Smooth muscle cell (in vitro differentiated cells): Measurements from ENCODE around the gene SKIC8. TPM values are rescaled to one million over a fixed set of nuclear protein-coding genes. Genes with fewer than 3 reads are reported as not detected.

Source experiments
- DNase-seq: peaks from one replicate; lab custom pipeline; 2025; ENCODE audit not compliant: unreplicated experiment; lab: John Stamatoyannopoulos, UW
- H2AFZ ChIP-seq: fragments of 200-600 bp; sonication (generic); 2 replicates; pipeline ENCODE4 v1.6.0; 2016; ENCODE audit warnings: antibody characterized with exemption, low read depth, mild to moderate bottlenecking
- H3F3A ChIP-seq: fragments of 200-600 bp; sonication (generic); 2 replicates; pipeline ENCODE4 v1.6.0; 2017; ENCODE audit warnings: antibody characterized with exemption, low read depth
- H3K27ac ChIP-seq: fragments of 200-600 bp; sonication (generic); 2 replicates; pipeline ENCODE4 v1.5.1; 2016; ENCODE audit warnings: low read depth, mild to moderate bottlenecking
- H3K27me3 ChIP-seq: fragments of 200-600 bp; sonication (generic); 2 replicates; pipeline ENCODE4 v1.6.1; 2016; ENCODE audit warnings: low read depth, mild to moderate bottlenecking
- H3K36me3 ChIP-seq: fragments of 200-600 bp; sonication (generic); 2 replicates; pipeline ENCODE4 v1.5.1; 2016; ENCODE audit warnings: low read depth
- H3K4me1 ChIP-seq: fragments of 200-600 bp; sonication (generic); 2 replicates; pipeline ENCODE4 v1.5.1; 2016; ENCODE audit warnings: low read depth
- H3K4me2 ChIP-seq: fragments of 200-600 bp; sonication (generic); 2 replicates; pipeline ENCODE4 v1.6.0; 2016; ENCODE audit warnings: mild to moderate bottlenecking
- H3K4me3 ChIP-seq: fragments of 200-600 bp; sonication (generic); 2 replicates; pipeline ENCODE4 v1.5.1; 2016; ENCODE audit warnings: mild to moderate bottlenecking
- H3K79me2 ChIP-seq: fragments of 200-600 bp; sonication (generic); 2 replicates; pipeline ENCODE4 v1.6.0; 2016; ENCODE audit warnings: low read depth, mild to moderate bottlenecking
- H3K9ac ChIP-seq: fragments of 200-600 bp; sonication (generic); 2 replicates; pipeline ENCODE4 v1.6.0; 2016; ENCODE audit warnings: low read depth
- H3K9me3 ChIP-seq: fragments of 200-600 bp; sonication (generic); replicated peaks from 2 replicates; pipeline ENCODE4 v1.5.1; 2016; ENCODE audit warnings: low read depth
- H4K20me1 ChIP-seq: fragments of 200-600 bp; sonication (generic); 2 replicates; pipeline ENCODE4 v1.6.0; 2016; ENCODE audit warnings: low read depth
- CTCF ChIP-seq: fragments of 200-600 bp; sonication (generic); IDR thresholded peaks from 2 replicates; pipeline ENCODE4 v1.5.1; 2017; ENCODE audit warnings: borderline replicate concordance, mild to moderate bottlenecking, antibody characterized with exemption; ENCODE audit not compliant: insufficient read depth, poor library complexity, severe bottlenecking
- WGBS: methylation state at CpG from one replicate; pipeline ENCODE4 v1.1.7; 2016; ENCODE audit warnings: low lambda C conversion rate; 5-methylcytosine and 5-hydroxymethylcytosine counted together
- polyA plus RNA-seq: library from polyadenylated mRNA; unstranded; fragments of >200 nt; fragmentation: Nextera tagmentation; extraction: Ambion mirVana; gene quantifications from 2 replicates; pipeline ENCODE4 v1.2.1, GENCODE V29; 2016
- total RNA-seq: library from RNA; depleted of rRNA; stranded (reverse); fragments of >200 nt; gene quantifications from 2 replicates; pipeline ENCODE4 v1.2.3, GENCODE V29; 2014

Gene SKIC8
- total and polyA plus RNA-seq, 2 experiments from 2014 or later = 63.6 to 72.9 TPM

GRCh38 chr15:78263907-78264303 lies 35.5 kb downstream of the SKIC8 start:
- no peaks in the 10 kb centered on the region for H4K20me1 ChIP-seq
- H3K27ac ChIP-seq = no peak overlapping the region
- DNase-seq = no peak
- no peaks in the 10 kb centered on the region for H3K79me2 ChIP-seq
- TF ChIP-seq CTCF = no peak
- H3K9me3 ChIP-seq = no peaks in the 10 kb centered on the region
- H3K4me3 ChIP-seq = peak overlapping the region; percentile 47
- H3K9ac ChIP-seq = no peak overlapping the region
- H3K4me1 ChIP-seq = no peaks in the 10 kb centered on the region
- H3F3A ChIP-seq = no peaks in the 10 kb centered on the region
- peak overlapping the region; percentile 65 for H3K4me2 ChIP-seq
- 86% methylated on average over 23 of the region's 23 CpGs for WGBS
- H3K27me3 ChIP-seq = no peaks in the 10 kb centered on the region
- H3K36me3 ChIP-seq = no peaks in the 10 kb centered on the region
- peak overlapping the region; percentile 62 for H2AFZ ChIP-seq

- Histone ChIP-seq H4K20me1 (no peaks in the 10 kb centered on the region), H3K4me1 (no peaks in the 10 kb centered on the region), H3K36me3 (no peaks in the 10 kb centered on the region), H3K4me3 (no peak overlapping the region), H2AFZ (no peak overlapping the region), H3F3A (no peaks in the 10 kb centered on the region), H3K79me2 (no peaks in the 10 kb centered on the region), H3K9ac (no peak overlapping the region), H3K4me2 (no peak overlapping the region), H3K9me3 (no peaks in the 10 kb centered on the region), H3K27me3 (no peaks in the 10 kb centered on the region), H3K27ac (no peak overlapping the region)
- WGBS = 90% methylated on average over 7 of the region's 7 CpGs
- DNase-seq = no peak
- TF ChIP-seq CTCF = no peak
These were observed 36.0 kb downstream of the SKIC8 start for GRCh38 chr15:78263351-78263781.

DNA sequence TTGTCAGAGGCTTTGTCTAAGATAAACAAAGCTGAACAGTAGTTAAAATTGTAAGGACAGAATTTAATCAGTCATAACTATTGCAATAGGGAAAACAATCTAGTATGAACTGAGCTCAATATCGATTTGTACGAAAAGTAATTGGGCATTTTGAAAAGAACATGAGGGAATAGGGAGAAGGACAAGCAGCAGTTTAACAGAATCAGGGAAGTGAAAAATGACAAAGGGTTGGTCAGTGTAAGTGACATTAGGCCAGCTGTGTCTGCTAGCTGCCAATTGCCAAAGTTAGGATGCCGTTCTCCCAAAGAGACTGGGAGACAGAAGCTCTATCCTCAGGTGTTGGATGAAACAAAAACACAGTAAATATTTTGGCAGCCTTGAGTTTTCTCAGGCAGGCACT lies 38.3 kb downstream of the SKIC8 start:
- H3K9me3 ChIP-seq = no peaks in the 10 kb centered on the region
- no peaks in the 10 kb centered on the region for H3K79me2 ChIP-seq
- no peak for DNase-seq
- no peak overlapping the region for H3K27ac ChIP-seq
- no peaks in the 10 kb centered on the region for H3K27me3 ChIP-seq
- whole genome bisulfite sequencing = 93% methylated on average over 3 of the region's 3 CpGs
- no peak overlapping the region for H2AFZ ChIP-seq
- H3K9ac ChIP-seq = no peak overlapping the region
- no peaks in the 10 kb centered on the region for H4K20me1 ChIP-seq
- H3K4me3 ChIP-seq = no peak overlapping the region
- no peaks in the 10 kb centered on the region for H3K4me1 ChIP-seq
- no peak overlapping the region for H3K4me2 ChIP-seq
- no peaks in the 10 kb centered on the region for H3F3A ChIP-seq
- no peaks in the 10 kb centered on the region for H3K36me3 ChIP-seq
- TF ChIP-seq CTCF = no peak

DNA sequence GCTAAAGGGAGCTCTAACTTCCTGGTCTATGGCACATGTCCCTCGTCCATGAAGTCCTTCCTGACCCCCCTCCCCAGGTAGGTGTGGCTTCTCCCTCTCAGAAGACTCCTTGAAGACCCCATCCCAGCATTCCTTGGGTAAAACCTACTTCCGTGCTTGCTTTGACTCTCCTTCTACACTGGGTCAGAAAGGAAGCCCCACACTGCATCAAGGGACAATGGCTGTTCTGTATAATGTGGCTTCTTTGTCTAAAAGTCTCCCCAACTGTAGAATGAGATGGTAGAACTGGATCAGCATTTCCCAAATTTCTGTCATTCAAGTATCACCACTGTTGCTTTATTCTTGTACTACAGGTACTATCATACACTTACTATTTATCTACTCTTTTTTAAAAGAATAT lies 38.9 kb downstream of the SKIC8 start:
- no peaks in the 10 kb centered on the region for H3K27me3 ChIP-seq
- H2AFZ ChIP-seq = no peak overlapping the region
- no peaks in the 10 kb centered on the region for H4K20me1 ChIP-seq
- no peak for TF ChIP-seq CTCF
- no peaks in the 10 kb centered on the region for H3F3A ChIP-seq
- no peak overlapping the region for H3K4me3 ChIP-seq
- H3K4me1 ChIP-seq = no peaks in the 10 kb centered on the region
- no peaks in the 10 kb centered on the region for H3K9me3 ChIP-seq
- WGBS = 60% methylated on average over 2 of the region's 2 CpGs
- H3K9ac ChIP-seq = no peak overlapping the region
- DNase-seq = no peak
- no peak overlapping the region for H3K27ac ChIP-seq
- no peak overlapping the region for H3K4me2 ChIP-seq
- no peaks in the 10 kb centered on the region for H3K36me3 ChIP-seq
- H3K79me2 ChIP-seq = no peaks in the 10 kb centered on the region
